Measurements from ENCODE around the gene KRTAP9-9.
"Not testable (repeated sequence)": the region's sequence is repeated elsewhere in the genome, so short reads cannot be mapped to it uniquely, and the experiment has no call there.

KRTAP9-9 gene

GRCh38 chr17:41267711-41268110 is 12.5 kb downstream of the KRTAP9-9 start:
- no peak for DNase-seq

- not testable (repeated sequence) for DNase-seq
Measured at GRCh38 chr17:41271323-41271722, 16.1 kb downstream of the KRTAP9-9 start.

GRCh38 chr17:41271858-41272257 is 16.7 kb downstream of the KRTAP9-9 start:
- no peak for DNase-seq

GRCh38 chr17:41275648-41276190 is 20.5 kb downstream of the KRTAP9-9 start, which contains the start of gene KRTAP9-7:
Gene KRTAP9-7 (plus strand): TSS chr17:41275698. CDS start chr17:41275698, 0 bp downstream.
- DNase-seq: not testable (repeated sequence)

- DNase-seq: no peak
Measured at GRCh38 chr17:41278176-41278955, 23.2 kb downstream of the KRTAP9-9 start.

- no peak for DNase-seq
Measured at GRCh38 chr17:41284043-41284442, 28.9 kb downstream of the KRTAP9-9 start.

- DNase-seq: no peak
Measured at GRCh38 chr17:41284546-41284945, 29.4 kb downstream of the KRTAP9-9 start.

- DNase-seq: no peak
Measured at GRCh38 chr17:41287050-41287449, 31.9 kb downstream of the KRTAP9-9 start.

GRCh38 chr17:41294016-41294415 is 38.8 kb downstream of the KRTAP9-9 start:
- no peak for DNase-seq

- DNase-seq: no peak
Measured at GRCh38 chr17:41296846-41297245, 41.7 kb downstream of the KRTAP9-9 start.

GRCh38 chr17:41298458-41299135 is 43.4 kb downstream of the KRTAP9-9 start:
- DNase-seq: no peak

- no peak for DNase-seq
Measured at GRCh38 chr17:41301204-41301790, 46.1 kb downstream of the KRTAP9-9 start.

GRCh38 chr17:41301916-41302901 is 47.0 kb downstream of the KRTAP9-9 start, which contains the start of gene KRTAP29-1:
Gene KRTAP29-1 (minus strand): TSS chr17:41302851. CDS start chr17:41302851, 0 bp downstream.
- DNase-seq: no peak

- DNase-seq: no peak
Measured at GRCh38 chr17:41302981-41303380, 47.8 kb downstream of the KRTAP9-9 start.

GRCh38 chr17:41304091-41304490 is 48.9 kb downstream of the KRTAP9-9 start:
- no peak for DNase-seq
